ENCODE measurements around the gene SLC35B2.
A peak's percentile ranks its signal among the peaks of the same experiment; 100 is the strongest.

Gene SLC35B2

DNA sequence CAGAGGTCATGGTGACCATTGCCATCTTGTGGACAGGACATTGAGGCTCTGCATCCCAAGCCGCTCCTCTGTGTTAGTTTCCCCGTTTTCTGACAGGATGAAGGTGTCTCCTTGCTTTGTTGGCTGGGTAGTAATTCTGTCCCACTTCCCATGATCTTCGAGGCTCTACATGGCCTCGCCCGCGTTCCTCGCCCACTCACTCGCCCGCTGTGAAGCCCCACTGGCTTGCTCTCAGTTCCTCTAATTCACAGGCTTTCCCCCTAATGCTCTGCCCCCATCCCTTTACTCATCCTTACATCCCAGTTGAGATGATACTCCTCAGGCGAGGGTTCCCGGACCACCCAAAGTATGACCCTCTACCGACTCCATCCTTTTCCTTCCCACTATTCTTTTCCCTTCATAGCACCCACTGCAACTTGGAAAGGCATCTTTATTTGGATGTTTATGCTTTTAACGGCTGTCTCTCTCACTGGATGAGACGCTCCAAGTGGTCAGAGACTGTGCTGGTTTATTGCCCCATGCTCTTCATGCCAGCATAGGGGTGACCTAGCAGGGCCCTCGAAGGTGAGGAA is 511 bp upstream of the SLC35B2 start:
- ATAC-seq (ENCODE audit: low read depth) = no peak

GRCh38 chr6:44256775-44257024 is 628 bp downstream of the SLC35B2 start:
- H3K36me3 ChIP-seq (ENCODE audit: low read depth) = peaks cover 44% of the 10 kb centered on the region
- TF ChIP-seq, protein P1, sequence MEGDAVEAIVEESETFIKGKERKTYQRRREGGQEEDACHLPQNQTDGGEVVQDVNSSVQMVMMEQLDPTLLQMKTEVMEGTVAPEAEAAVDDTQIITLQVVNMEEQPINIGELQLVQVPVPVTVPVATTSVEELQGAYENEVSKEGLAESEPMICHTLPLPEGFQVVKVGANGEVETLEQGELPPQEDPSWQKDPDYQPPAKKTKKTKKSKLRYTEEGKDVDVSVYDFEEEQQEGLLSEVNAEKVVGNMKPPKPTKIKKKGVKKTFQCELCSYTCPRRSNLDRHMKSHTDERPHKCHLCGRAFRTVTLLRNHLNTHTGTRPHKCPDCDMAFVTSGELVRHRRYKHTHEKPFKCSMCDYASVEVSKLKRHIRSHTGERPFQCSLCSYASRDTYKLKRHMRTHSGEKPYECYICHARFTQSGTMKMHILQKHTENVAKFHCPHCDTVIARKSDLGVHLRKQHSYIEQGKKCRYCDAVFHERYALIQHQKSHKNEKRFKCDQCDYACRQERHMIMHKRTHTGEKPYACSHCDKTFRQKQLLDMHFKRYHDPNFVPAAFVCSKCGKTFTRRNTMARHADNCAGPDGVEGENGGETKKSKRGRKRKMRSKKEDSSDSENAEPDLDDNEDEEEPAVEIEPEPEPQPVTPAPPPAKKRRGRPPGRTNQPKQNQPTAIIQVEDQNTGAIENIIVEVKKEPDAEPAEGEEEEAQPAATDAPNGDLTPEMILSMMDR (IDR thresholded peaks at IDR 0.05; ENCODE audit: poor library complexity, severe bottlenecking) = no peak
- H3K4me3 ChIP-seq (ENCODE audit: severe bottlenecking) = peak overlapping the region; percentile 80
- peaks cover 7% of the 10 kb centered on the region for H3K4me1 ChIP-seq (ENCODE audit: insufficient read depth, poor library complexity, severe bottlenecking)
- no peak for DNase-seq (ENCODE audit: low spot score)
- H3K27ac ChIP-seq (ENCODE audit: poor library complexity, severe bottlenecking) = peak overlapping the region; percentile 81
- no peaks in the 10 kb centered on the region for H3K27me3 ChIP-seq (ENCODE audit: insufficient read depth, poor library complexity, severe bottlenecking)
- no peak for ATAC-seq (ENCODE audit: low read depth)
- H3K9me3 ChIP-seq (ENCODE audit: severe bottlenecking) = no peaks in the 10 kb centered on the region

More for the DNA sequence above, 511 bp upstream of the SLC35B2 start:
- Histone ChIP-seq H3K4me1 (ENCODE audit: insufficient read depth, poor library complexity, severe bottlenecking) (peaks cover 8% of the 10 kb centered on the region), H3K9me3 (ENCODE audit: severe bottlenecking) (no peaks in the 10 kb centered on the region), H3K27ac (ENCODE audit: poor library complexity, severe bottlenecking) (peak overlapping the region; percentile 81), H3K4me3 (ENCODE audit: severe bottlenecking) (peak overlapping the region; percentile 80), H3K36me3 (ENCODE audit: low read depth) (peaks cover 33% of the 10 kb centered on the region), H3K27me3 (ENCODE audit: insufficient read depth, poor library complexity, severe bottlenecking) (no peaks in the 10 kb centered on the region)
- no peak for DNase-seq (ENCODE audit: low spot score)
- TF ChIP-seq, protein P1 (IDR thresholded peaks at IDR 0.05; ENCODE audit: poor library complexity, severe bottlenecking) = peak; percentile 78

- no peaks in the 10 kb centered on the region for H3K27me3 ChIP-seq (ENCODE audit: insufficient read depth, poor library complexity, severe bottlenecking)
Observed at GRCh38 chr6:44255871-44256774, 1.2 kb downstream of the SLC35B2 start.

GRCh38 chr6:44255105-44255808 is 2.1 kb downstream of the SLC35B2 start:
- TF ChIP-seq, protein P1 (IDR thresholded peaks at IDR 0.05; ENCODE audit: poor library complexity, severe bottlenecking) = no peak
- no peaks in the 10 kb centered on the region for H3K27me3 ChIP-seq (ENCODE audit: insufficient read depth, poor library complexity, severe bottlenecking)
- peaks cover 59% of the 10 kb centered on the region for H3K36me3 ChIP-seq (ENCODE audit: low read depth)
- H3K9me3 ChIP-seq (ENCODE audit: severe bottlenecking) = no peaks in the 10 kb centered on the region
- peak overlapping the region; percentile 80 for H3K4me3 ChIP-seq (ENCODE audit: severe bottlenecking)
- DNase-seq (ENCODE audit: low spot score) (no peak), ATAC-seq (ENCODE audit: low read depth) (peak; percentile 11)
- H3K27ac ChIP-seq (ENCODE audit: poor library complexity, severe bottlenecking) = peak overlapping the region; percentile 81
- peaks cover 7% of the 10 kb centered on the region for H3K4me1 ChIP-seq (ENCODE audit: insufficient read depth, poor library complexity, severe bottlenecking)

More at GRCh38 chr6:44255871-44256774, 1.2 kb downstream of the SLC35B2 start:
- ATAC-seq (ENCODE audit: low read depth) = peak; percentile 7
- TF ChIP-seq, protein P1 (IDR thresholded peaks at IDR 0.05; ENCODE audit: poor library complexity, severe bottlenecking) = no peak
- H3K9me3 ChIP-seq (ENCODE audit: severe bottlenecking) = no peaks in the 10 kb centered on the region
- peaks cover 7% of the 10 kb centered on the region for H3K4me1 ChIP-seq (ENCODE audit: insufficient read depth, poor library complexity, severe bottlenecking)
- H3K4me3 ChIP-seq (ENCODE audit: severe bottlenecking) = peak overlapping the region; percentile 80
- peaks cover 50% of the 10 kb centered on the region for H3K36me3 ChIP-seq (ENCODE audit: low read depth)
- no peak for DNase-seq (ENCODE audit: low spot score)
- peak overlapping the region; percentile 81 for H3K27ac ChIP-seq (ENCODE audit: poor library complexity, severe bottlenecking)
